HG02759 (cell line): ENCODE data around the gene BRD3.

Experiments
- ATAC-seq: cut with Tn5 transposase; IDR thresholded peaks from one replicate; pipeline ENCODE4 v1.9.1; 2021; ENCODE audit warnings: mild to moderate bottlenecking, moderate library complexity; ENCODE audit not compliant: unreplicated experiment

BRD3 gene

DNA sequence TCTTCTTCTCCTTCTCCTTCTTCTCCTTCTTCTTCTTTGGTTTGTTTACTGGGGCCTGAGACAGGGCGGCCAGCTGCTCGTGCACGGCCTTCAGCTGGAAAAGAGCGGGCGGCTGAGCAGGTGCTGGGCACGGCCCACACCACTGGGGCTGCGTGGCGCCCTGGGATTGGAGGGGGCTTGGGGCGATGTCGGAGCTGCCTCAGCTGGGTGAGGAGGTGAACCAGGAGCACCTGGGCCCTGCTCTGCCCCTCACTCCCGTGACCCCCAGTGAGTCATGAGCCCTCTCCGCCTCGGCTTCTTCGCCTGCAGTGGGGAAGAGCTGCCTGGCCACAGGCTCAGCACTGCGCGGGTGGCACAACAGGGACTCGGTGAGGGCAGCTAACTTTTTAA, 27.7 kb downstream of the BRD3 start:
- no peak for ATAC-seq

DNA sequence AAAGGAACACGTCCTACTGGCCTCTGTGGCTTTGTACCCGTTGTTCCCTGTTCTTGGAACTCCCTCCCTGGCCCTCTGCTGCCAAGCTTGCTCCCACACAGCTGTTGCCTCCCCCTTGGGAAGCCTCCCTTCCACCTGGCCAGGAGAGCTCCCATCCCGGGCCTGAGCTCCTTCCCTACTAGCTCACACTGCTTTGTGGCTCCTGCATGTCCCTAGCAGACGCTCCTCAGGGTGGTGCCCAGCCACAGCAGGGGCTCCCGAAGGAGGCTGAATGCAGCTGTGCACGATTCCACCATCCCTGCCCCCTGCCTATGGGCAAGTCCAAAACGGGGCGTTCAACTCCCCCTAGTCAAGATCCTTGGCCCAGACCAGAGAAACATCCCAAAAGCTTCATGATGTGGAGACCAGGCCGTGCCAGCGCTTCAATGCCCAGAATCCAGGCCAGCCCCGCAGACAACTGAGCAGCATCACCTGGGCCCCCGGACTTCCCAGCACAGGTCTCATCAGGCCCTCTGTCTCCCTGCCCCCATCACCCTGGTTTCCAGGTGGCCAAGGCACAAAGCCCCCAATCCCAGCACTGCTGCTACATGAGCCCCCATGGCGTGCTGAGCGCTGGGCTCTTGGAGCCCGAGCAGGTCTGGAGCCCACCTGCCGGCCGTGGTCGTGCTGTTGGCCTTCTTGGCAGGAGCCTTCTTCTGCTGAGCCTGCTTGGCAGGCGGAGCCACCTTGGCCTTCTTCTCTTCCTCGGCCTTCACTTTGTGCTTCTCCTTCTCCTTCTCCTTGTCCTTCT, 28.2 kb downstream of the BRD3 start:
- no peak for ATAC-seq

DNA sequence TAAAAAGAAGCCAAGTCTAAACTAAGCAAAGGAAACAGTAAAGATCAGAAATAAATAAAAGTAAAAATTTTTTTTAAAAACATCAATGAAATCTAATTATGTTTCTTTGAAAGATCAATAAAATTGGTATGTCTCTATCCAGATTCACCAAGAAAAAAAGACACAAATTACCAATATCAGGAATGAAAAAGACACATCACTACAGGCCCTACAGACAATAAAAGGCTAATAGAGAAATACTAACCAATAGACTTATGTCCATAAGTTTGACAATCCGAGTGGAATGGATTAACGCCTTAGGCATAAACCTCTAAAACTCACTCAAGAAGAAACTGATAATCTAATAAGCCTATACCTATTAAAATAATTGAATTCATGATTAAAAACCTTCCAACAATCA, 30.2 kb downstream of the BRD3 start:
- no peak for ATAC-seq

DNA sequence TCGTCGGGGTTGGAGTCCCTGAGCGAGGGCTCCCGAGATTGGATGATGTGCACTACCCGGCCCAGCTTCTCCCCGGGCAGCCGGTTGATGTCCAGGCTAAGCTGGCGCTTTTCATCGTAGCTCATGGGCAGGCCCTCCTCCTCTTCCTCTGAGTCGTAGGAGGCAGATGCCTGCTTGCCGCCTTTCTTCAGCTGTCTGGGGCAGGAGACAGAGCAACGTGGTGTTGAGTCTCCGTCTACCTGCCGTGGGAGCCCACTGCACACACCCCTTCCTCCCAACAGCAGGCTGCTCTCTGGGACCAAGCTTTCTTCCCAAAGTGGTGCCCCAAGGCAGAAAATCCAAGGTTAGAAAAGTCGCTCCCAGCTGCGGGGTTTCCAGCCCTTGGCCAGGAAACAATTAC, 31.7 kb downstream of the BRD3 start:
- ATAC-seq, result no peak

DNA sequence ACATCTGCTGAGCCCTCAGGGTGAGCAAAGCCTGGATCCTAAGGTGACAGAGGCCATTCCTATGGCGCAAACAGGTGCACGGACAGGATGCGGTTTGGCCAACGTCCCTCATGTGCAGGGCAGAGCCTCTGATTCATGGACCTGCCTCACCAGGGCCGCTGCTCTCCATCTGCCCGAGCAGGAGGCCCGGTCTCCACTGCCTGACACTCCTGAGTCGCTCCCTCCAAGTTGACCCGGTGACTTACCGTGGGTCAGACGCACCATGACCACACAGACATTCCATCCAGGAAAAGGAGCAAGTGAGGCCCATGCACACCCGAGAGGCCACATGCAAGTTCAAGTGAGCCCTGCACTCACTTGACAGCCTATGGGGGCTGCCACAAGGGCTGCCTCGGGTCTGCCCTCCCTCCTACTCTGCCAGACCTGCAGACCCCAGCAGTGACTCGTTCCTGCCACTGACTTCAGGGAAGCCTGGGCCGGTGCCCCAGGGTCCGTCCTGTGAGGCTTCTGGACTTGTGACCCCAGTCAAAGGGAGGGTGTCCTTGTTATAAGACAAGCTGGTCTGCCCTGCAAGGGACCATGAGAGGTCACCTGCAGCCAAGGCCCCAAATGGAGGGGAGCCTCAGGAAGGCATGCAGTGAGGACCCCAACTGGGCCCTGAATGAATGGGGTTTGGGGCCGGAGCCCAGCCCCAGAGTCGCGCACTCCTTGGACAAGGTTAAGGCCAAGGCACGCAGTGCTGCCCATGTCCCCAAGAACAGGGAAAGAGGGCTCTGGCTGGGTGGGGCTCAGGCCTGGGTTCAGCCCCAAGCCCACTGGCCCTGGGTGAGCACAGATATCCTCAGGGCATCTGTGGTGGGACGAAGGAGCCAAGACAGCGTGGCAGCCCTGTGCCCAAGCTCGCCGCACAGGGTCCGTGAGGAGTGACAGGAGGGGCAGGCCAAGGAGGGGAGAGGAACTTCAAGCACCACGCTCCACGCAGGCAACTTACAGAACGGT, 32.5 kb downstream of the BRD3 start:
- ATAC-seq, result no peak

DNA sequence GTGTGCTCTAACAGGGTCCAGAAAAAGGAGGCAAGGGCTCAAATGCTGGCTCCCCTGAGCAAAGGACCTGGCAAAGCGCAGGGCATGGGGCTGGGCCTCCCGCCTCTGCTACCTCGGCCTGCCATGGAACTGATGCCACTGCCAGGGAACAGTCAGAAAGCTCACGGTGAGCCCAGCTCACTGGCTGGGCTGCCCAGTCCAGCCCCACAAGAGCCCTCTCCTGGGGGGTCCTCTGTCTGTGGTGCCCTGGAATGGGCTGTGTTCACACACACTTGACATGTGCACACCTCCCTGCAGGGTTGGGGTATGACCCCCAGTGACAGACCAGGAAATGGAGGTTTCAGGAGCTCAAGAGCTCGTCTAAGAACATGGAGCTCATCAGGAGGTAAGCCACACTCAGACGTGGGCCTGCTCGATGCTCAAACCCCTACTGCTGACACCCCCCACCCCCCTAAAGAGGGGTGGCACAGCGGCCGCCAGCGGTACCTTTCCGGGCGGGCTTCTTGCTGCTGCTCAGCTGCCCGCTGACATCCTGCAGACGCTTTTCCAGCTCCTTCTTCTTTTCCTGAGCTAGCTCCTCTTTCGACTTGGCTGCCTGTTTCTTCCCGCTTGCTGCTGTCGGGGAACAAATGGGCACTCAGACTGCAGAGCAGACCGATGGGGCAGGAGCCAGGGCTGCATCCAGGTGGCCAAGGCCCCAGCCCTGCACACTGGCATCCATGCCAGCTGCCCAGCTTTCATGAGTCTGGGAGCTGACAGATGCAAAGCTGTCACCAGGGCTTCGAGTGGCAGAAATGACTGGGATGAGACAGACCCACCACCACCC, 33.4 kb downstream of the BRD3 start:
- no peak for ATAC-seq

DNA sequence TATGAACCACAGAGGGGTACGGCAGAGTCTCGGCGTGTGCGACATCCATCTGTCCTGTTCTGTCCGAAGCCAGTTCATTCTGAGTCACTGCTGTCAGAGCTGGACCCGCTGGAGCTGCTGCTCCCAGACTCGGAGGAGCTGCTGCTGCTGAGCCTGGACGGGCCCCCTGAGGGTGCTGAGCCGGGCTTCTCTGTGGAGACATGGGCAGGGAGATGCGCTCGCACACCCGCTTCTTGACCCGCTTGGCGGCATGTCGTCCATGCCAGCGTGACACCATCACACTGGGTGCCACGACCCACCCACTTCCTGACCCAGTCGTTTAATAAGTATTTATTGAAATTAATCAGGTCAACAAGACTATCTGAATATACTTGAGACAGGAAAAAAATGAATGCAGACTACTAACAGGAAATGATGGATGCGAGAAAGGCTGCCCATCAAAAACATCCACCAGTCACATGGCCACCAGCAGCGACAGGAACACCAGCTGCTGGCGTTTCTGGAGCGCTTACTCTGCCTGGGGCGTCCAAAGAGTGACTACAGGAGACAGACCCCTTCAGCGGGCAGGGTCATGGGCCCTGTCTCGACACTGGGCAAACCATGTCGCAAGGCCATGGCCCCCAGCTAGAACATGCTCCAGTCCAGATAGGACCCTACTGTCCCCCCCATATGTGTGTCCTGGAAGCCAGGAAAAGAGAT, 34.2 kb downstream of the BRD3 start:
- no peak for ATAC-seq

DNA sequence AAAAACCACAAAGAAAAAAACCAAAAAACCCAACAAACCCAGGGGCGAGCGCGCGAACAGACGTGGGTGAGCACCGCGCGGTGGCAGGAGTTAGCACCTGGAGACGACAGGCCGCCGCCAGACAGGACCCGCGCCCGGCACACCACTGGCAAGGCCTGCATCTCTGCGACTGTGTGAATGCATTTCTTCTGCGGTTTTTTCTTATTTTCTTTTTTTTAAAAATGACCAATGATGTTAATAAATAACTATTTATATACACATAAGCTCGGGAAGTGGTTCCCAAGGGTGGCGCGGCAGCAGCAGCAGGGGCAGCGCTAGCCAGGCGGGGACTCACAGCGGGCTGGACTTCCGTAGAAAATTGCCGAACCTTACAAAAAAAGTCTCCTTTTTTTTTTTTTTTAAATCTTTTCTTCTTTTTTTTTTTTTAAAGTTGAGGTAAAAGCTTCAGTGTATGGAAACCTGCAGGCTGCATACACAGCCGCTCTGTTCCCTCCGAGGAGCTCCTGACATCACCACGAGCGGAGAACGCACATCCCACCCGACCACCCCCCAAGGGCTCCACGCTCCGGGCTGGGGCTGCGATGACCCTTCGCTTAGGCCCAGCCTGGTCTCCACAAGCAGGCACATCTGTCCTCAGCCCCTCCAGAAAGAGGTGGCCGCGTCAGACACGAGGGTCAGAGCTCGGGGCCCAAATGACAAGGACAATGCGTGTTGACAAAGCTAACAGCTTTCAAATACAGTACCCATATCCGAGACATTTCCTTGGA, 35.2 kb downstream of the BRD3 start:
- no peak for ATAC-seq

DNA sequence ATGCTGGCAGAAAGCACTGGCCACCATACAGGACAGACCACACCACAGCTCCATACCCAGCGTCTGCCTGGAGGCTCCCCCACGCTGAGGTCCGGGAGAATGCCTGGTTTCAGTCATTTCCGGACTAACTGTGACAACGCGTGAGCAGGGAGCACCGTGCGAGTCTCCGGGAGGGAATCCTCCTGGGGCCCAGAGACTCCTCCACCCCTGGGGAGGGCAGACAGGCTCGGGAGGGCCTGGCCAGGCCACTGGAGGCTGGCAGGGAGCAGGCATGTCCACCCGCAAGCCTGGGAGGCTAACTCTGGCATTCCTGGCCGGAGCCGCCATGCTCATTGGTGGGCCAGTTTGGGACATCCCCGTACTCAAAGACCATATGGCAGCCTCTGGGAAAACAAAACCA, 36.0 kb downstream of the BRD3 start:
- no peak for ATAC-seq

DNA sequence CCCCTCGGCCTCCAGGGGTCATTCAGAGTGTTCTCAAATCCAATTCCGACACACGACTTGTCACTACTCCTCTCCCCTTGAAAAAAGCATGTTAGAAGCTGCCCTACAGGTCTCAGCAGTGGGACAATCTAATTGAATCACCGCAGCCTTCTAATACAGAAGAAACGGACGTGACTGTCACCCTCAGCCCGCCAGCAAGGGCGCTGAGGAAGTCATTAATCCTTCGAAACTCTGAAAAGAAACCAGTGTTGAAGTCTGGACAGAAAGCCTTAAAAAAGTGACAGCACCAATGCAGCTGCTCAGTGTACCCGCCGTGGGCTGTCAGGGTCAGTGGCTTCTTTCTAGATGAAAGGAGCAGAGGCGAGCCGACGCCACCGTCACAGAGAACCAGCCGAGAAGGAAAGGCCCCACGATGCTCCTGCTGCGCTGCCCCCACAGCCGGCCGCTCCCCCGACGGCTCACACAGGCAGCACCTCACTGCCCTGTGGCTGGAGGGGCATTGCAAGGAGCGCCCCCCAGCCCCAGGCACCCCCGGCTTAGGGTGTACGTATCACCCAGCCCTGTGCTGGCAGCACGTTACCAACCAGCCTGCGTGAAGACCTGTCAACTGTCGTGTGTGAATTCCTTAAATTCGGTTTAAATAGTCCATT, 36.9 kb downstream of the BRD3 start:
- ATAC-seq, result no peak

DNA sequence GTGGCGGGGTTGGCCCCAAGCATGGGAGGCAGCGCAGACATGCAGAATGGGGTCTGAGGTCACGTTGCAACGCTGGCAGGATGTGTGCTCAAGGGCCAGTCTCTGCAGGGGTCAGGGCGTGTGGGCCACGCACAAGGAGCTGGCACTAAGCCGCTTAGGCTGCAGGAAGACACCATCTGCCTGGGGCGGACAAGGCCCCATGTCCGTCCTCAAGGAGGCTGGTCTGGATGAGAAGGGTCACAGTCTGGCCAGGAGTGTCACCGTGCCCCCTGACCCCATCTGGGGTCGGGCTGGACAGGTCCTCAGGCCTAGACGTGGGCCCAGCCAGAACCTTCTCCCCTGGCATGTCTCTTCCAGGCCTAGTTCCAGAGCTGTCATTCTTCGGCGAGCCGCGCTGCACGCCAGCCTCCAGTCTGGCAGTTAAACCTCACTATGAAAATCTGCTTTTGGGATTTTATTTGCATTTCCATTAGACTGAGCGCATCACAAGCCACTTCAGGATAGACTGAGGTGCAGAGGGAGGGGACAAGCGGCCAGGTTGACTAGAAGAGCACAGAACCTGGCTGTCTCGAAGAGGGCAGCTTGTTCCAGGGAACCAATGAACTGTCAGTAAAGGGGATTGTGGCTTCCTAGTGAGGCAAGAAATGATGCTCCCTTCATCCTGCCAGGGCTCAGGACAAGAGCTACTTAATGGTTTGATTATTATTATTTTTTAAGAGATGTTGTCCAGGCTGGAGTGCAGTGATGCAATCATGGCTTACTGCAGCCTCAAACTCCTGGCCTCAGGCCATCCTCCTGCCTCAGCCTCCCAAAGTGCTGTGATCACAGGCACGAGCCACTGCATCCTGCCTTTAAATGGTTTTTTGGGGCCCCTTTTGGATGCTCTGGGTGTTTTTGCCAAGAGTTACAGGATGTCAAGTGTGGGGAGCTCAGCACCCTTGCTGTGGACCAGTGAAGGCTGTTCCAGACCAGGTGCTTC, 38.3 kb downstream of the BRD3 start:
- ATAC-seq, result no peak

DNA sequence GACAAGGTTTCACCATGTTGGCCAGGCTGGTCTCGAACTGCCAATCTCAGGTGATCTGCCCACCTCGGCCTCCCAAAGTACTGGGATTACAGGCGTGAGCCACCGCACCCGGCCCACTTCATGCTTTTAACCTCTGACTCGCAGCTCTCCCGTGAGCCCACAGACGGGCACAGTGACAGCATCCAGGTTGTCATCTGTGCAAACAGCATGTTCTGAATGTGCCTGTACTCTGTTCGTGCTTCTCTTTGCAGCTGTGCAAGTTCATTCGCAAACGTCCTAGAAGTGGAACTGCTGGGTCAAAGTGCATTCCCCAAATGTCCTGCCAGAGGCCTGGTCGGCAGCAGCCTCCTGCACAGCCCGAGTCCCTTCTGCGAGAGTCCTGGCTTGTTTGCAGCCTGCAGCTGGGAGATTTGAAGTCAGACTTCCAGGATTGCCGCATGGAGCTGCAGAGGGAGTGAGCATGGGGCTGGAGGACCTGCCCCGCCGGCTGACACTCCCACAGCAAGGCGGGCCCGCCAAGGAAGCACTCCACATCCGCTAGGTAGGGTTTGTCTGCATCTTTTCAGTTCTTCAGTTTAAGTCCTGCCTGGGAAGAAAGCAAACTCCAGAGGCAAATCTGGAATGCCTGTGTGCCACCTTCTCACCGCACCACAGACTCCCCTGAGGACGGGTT, 39.1 kb downstream of the BRD3 start:
- no peak for ATAC-seq

DNA sequence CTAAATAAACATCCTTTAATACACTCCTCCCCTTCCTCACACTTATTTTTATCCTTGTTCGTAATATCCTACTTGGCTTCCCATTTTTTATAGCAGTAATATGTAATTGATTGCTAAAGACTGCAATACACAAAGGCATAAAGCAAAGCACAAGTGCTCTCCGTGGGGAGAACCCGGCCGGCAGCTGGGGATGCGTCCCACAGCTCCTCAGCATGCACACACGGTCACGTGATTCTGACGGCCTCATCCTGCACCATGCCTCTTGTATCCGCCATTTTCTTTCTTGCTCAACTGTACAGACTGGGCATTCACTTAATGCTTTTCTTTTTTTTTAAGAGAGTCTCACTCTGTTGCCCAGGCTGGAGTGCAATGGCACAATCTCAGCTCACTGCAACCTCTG, 39.8 kb downstream of the BRD3 start:
- ATAC-seq, result no peak

DNA sequence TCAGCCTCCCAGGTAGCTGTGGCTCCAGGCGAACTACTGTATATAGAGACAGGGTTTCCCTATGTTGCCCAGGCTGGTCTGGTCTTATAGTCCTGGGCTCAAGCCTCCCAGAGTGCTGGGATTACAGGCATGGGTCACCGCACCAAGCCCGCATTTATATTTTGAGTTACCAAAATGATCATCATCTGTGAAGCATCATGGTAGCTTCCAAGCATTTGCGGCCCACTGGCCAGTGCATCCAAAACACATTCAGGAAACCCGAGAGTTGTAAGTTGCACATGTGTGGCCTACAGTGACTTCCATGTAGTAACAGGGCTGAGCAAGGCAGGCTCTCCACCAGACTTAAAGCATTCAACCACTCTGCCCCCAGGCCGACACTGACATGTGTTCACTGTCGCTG, 40.3 kb downstream of the BRD3 start:
- no peak for ATAC-seq

DNA sequence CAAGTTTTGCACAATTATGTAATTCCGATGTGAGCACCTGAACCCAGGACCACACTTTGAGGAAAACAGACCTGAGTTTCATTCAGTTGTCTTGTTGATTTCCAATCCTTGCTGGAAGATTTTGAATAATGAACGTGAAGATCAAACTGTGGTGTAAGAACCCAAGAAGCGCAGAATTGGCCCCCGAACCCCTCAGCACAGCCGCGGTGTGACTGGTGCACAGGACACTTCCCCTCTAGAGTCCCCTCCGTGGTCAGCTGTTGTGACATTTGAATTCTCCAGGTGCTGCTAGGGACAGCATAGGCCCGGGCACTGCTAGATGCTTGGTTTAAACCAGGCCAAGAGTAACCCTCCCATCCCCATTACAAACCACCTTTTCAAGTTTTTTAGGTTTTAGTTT, 40.8 kb downstream of the BRD3 start:
- ATAC-seq, result no peak

DNA sequence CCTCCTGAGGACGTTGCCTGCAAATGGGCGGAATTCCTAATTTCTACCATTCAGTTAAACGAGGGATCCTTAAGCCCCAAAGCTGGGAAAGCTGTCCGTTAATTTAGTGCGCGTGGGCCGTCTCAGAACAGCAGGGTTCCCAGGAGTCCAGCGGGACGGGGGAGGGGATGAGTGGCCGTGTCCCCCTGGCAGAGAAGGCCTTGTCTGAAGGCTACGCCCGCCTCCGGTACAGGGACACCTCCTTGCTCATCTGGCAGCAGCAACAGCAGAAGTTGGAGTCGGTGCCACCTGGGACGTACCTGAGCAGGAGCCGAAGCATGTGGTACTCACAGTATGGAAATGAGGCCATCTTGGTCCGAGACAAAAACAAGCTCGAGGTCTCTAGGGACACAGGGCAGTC, 41.2 kb downstream of the BRD3 start:
- ATAC-seq, result no peak
